ENCODE results near the gene DHRS12. TPM values are rescaled to one million over a fixed set of nuclear protein-coding genes. Genes with fewer than 3 reads are reported as not detected.

The DHRS12 gene
- total RNA-seq, 4 donors from 2014 or later, result 7.6 to 11.8 (median 10.3) TPM

DNA sequence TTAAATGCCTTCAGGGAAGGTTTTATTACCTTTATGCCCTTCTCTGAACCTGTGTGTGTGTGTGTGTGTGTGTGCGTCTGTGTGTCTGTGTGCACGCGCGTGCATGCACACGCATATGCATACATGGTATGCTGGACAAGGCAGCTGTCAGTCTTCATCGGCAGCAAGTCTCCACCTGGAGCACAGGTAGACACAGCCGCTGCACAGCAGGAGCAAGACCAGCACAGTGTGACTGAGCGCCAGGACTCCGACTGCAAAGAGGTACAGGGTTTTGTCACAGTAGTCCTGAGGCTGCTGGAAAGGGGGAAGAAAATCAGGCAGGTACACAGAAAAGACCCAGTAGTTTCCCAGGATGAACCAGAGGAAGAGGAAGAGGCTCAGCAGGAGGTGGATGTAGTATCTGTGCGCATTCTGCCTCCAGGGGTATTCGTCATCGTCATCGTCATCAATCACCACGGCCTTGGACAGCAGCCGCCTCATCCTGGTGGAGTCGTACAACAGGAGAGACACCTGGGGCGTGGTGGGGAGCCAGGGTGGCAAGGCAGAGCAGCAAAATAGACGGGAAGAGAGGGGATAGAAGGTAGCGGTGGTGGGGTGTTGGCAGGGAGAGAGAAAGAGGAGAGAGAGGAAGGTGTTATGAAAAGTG lies 12.8 kb upstream of the DHRS12 start:
- intact Hi-C loops (cut with DNase I; ENCODE audit: low total_unique reads), result no loop called here
- H3K4me3 ChIP-seq (ENCODE audit: low read depth, poor library complexity, severe bottlenecking), result no peak overlapping the region
- TF ChIP-seq POLR2A (IDR thresholded peaks at IDR 0.05), result no peak
- TF ChIP-seq, protein P1, sequence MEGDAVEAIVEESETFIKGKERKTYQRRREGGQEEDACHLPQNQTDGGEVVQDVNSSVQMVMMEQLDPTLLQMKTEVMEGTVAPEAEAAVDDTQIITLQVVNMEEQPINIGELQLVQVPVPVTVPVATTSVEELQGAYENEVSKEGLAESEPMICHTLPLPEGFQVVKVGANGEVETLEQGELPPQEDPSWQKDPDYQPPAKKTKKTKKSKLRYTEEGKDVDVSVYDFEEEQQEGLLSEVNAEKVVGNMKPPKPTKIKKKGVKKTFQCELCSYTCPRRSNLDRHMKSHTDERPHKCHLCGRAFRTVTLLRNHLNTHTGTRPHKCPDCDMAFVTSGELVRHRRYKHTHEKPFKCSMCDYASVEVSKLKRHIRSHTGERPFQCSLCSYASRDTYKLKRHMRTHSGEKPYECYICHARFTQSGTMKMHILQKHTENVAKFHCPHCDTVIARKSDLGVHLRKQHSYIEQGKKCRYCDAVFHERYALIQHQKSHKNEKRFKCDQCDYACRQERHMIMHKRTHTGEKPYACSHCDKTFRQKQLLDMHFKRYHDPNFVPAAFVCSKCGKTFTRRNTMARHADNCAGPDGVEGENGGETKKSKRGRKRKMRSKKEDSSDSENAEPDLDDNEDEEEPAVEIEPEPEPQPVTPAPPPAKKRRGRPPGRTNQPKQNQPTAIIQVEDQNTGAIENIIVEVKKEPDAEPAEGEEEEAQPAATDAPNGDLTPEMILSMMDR (IDR thresholded peaks at IDR 0.05), result no peak
- no peak for DNase-seq (ENCODE audit: low spot score in 2 of 2)
- WGBS, 2 donors, result 55 to 58% methylated on average over 19 of the region's 19 CpGs

GRCh38 chr13:51815848-51816247 lies 11.9 kb upstream of the DHRS12 start:
- 56 to 66% methylated on average over 11 of the region's 11 CpGs for WGBS, 2 donors
- DNase-seq (ENCODE audit: low spot score in 2 of 2), result no peak

DNA sequence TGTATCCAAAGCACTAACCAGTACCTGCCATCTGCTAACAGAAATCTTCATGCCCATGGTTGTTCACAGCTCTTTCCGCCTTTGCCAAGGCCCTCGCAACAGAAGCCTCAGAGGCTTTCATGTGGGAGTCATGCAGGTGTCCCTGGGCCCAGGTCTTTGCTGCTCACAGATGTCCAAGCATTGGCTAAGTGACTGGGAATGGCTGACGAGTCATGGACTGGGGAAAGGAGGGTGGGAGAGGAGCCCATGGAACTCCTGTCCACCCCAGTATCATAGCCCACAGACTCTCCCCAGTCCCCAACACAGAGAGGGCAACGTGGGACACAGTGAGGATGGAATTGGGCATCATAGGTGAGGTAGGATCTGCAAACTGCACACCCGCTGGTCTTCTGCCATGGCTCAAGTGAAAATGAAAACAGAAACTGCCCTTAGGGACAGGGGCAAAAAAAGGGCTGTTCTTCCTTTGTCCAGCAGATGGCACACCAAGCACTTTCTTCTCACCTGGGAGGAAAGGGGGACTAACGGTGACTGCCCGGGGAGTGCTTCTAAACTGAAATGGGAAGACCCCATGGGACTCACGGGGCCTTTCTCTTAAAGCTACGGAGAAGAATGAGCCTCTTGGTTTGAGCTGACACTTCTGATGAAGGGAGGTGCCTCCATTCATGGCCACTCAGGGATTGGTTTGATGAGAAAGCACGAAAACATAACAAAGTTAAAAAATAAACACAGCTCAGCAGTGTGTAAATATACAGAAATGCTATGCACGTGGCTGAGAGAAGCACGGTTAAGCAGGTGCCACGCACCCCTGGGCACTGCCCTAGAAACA lies 11.1 kb upstream of the DHRS12 start:
- no peak overlapping the region for H3K4me3 ChIP-seq (ENCODE audit: low read depth, poor library complexity, severe bottlenecking)
- TF ChIP-seq, protein P1 (IDR thresholded peaks at IDR 0.05), result peak in 1 of 3 donors; percentile 36
- TF ChIP-seq POLR2A (IDR thresholded peaks at IDR 0.05), result no peak
- WGBS, 2 donors, result 31 to 32% methylated on average over 13 of the region's 13 CpGs
- DNase-seq (ENCODE audit: low spot score in 2 of 2), result no peak
- intact Hi-C loops (cut with DNase I; ENCODE audit: low total_unique reads), result no loop called here

More at GRCh38 chr13:51815848-51816247, 11.9 kb upstream of the DHRS12 start:
- intact Hi-C loops (cut with DNase I; ENCODE audit: low total_unique reads), result no loop called here
- H3K4me3 ChIP-seq (ENCODE audit: low read depth, poor library complexity, severe bottlenecking), result no peak overlapping the region
- TF ChIP-seq POLR2A (IDR thresholded peaks at IDR 0.05), result no peak
- TF ChIP-seq, protein P1 (IDR thresholded peaks at IDR 0.05), result no peak

GRCh38 chr13:51814071-51814470 lies 10.1 kb upstream of the DHRS12 start:
- TF ChIP-seq, protein P1 (IDR thresholded peaks at IDR 0.05), result no peak
- no peak for TF ChIP-seq POLR2A (IDR thresholded peaks at IDR 0.05)
- 97 to 100% methylated on average over 2 of the region's 2 CpGs for WGBS, 2 donors
- no peak overlapping the region for H3K4me3 ChIP-seq (ENCODE audit: low read depth, poor library complexity, severe bottlenecking)
- no peak for DNase-seq (ENCODE audit: low spot score in 2 of 2)
- intact Hi-C loops (cut with DNase I; ENCODE audit: low total_unique reads), result no loop called here

GRCh38 chr13:51811920-51812451 lies 8.0 kb upstream of the DHRS12 start:
- intact Hi-C loops (cut with DNase I; ENCODE audit: low total_unique reads), result no loop called here
- no peak overlapping the region for H3K4me3 ChIP-seq (ENCODE audit: low read depth, poor library complexity, severe bottlenecking)
- TF ChIP-seq POLR2A (IDR thresholded peaks at IDR 0.05), result no peak
- TF ChIP-seq, protein P1 (IDR thresholded peaks at IDR 0.05), result no peak
- WGBS, 2 donors, result 54 to 75% methylated on average over 4 of the region's 4 CpGs
- DNase-seq (ENCODE audit: low spot score in 2 of 2), result no peak

All from lower leg skin (tissue), 4 donors.